Forelimb muscle (tissue), 1 donor: ENCODE data around the gene TCF19. TPM values are rescaled to one million over a fixed set of nuclear protein-coding genes. Genes with fewer than 3 reads are reported as not detected.

Experiments used
- DNase-seq: peaks from one replicate; pipeline ENCODE4 v3.0.0-alpha.2; 2013; ENCODE audit warnings: low read depth
- polyA plus RNA-seq: library from polyadenylated mRNA; unstranded; fragments of 120-200 nt; gene quantifications from one replicate; pipeline ENCODE4 v1.2.1, GENCODE V29; 2013; ENCODE audit not compliant: insufficient read length

Gene TCF19
- polyA plus RNA-seq, 1 donor, result 8.4 TPM

GRCh38 chr6:31126396-31127175 is 31.8 kb upstream of the TCF19 start:
- no peak for DNase-seq

- no peak for DNase-seq
These were observed 30.2 kb upstream of the TCF19 start for GRCh38 chr6:31128093-31128676.

GRCh38 chr6:31129130-31129529 is 29.3 kb upstream of the TCF19 start:
- DNase-seq, result no peak

- no peak for DNase-seq
These were observed 27.6 kb upstream of the TCF19 start for GRCh38 chr6:31130751-31131150.

GRCh38 chr6:31131595-31131994 is 26.8 kb upstream of the TCF19 start:
- no peak for DNase-seq

- DNase-seq, result no peak
These were observed 25.6 kb upstream of the TCF19 start for GRCh38 chr6:31132806-31133205.

GRCh38 chr6:31135710-31136109 is 22.7 kb upstream of the TCF19 start:
- no peak for DNase-seq

GRCh38 chr6:31138982-31139381 is 19.4 kb upstream of the TCF19 start, which contains the start of gene PSORS1C2:
TSS of gene PSORS1C2 (minus strand) at chr6:31139066. CDS start at chr6:31139026, 40 bp downstream.
- DNase-seq, result no peak

GRCh38 chr6:31139599-31139998 is 18.8 kb upstream of the TCF19 start:
- DNase-seq, result no peak

GRCh38 chr6:31140643-31141042 is 17.7 kb upstream of the TCF19 start:
- no peak for DNase-seq

- DNase-seq, result no peak
These were observed 16.0 kb upstream of the TCF19 start for GRCh38 chr6:31142361-31142761.

- DNase-seq, result no peak
These were observed 15.2 kb upstream of the TCF19 start for GRCh38 chr6:31143148-31143547.

- no peak for DNase-seq
These were observed 14.0 kb upstream of the TCF19 start for GRCh38 chr6:31144296-31144969.

- DNase-seq, result no peak
These were observed 13.4 kb upstream of the TCF19 start for GRCh38 chr6:31144970-31145340.

- no peak for DNase-seq
These were observed 13.0 kb upstream of the TCF19 start for GRCh38 chr6:31145386-31145785.

- DNase-seq, result no peak
These were observed 8.5 kb upstream of the TCF19 start for GRCh38 chr6:31149827-31150447.

- no peak for DNase-seq
These were observed 5.6 kb upstream of the TCF19 start for GRCh38 chr6:31152781-31153180.

GRCh38 chr6:31154436-31154835 is 4.0 kb upstream of the TCF19 start:
- DNase-seq, result no peak

- DNase-seq, result no peak
These were observed 1.7 kb upstream of the TCF19 start for GRCh38 chr6:31156641-31157040.

- no peak for DNase-seq
These were observed 763 bp upstream of the TCF19 start, which contains the start of gene CCHCR1 for GRCh38 chr6:31157513-31158139. TSS of gene CCHCR1 (minus strand) at chr6:31157802. CDS start at chr6:31157600, 202 bp downstream.
